Epithelial cell of proximal tubule (primary cell): Measurements from ENCODE around the gene IRGQ. TPM values are rescaled to one million over a fixed set of nuclear protein-coding genes. Genes with fewer than 3 reads are reported as not detected.
"Not testable (repeated sequence)": the region's sequence is repeated elsewhere in the genome, so short reads cannot be mapped to it uniquely, and the experiment has no call there.

ENCODE experiments used
- DNase-seq: peaks from one replicate; pipeline ENCODE4 v3.0.0-alpha.2; 2011; ENCODE audit warnings: low read depth
- H3K4me3 ChIP-seq: 2 replicates; pipeline ENCODE4 v1.5.1; 2011; ENCODE audit warnings: low read depth, mild to moderate bottlenecking, low read length
- total RNA-seq: library from RNA; depleted of rRNA; stranded (reverse); fragments of >200 nt; gene quantifications from 2 replicates; pipeline ENCODE4 v1.2.3, GENCODE V29; 2015
- TF ChIP-seq, protein P1 (sequence below): conservative IDR thresholded peaks from 2 replicates; pipeline ENCODE4 v1.5.1; 2012; ENCODE audit warnings: low read depth, mild to moderate bottlenecking, low read length

Gene IRGQ
- total RNA-seq, 1 donor from 2014 or later = 20.8 TPM

GRCh38 chr19:43607238-43608205 is 11.6 kb upstream of the IRGQ start:
- TF ChIP-seq, protein P1, sequence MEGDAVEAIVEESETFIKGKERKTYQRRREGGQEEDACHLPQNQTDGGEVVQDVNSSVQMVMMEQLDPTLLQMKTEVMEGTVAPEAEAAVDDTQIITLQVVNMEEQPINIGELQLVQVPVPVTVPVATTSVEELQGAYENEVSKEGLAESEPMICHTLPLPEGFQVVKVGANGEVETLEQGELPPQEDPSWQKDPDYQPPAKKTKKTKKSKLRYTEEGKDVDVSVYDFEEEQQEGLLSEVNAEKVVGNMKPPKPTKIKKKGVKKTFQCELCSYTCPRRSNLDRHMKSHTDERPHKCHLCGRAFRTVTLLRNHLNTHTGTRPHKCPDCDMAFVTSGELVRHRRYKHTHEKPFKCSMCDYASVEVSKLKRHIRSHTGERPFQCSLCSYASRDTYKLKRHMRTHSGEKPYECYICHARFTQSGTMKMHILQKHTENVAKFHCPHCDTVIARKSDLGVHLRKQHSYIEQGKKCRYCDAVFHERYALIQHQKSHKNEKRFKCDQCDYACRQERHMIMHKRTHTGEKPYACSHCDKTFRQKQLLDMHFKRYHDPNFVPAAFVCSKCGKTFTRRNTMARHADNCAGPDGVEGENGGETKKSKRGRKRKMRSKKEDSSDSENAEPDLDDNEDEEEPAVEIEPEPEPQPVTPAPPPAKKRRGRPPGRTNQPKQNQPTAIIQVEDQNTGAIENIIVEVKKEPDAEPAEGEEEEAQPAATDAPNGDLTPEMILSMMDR = no peak
- DNase-seq = no peak
- H3K4me3 ChIP-seq = no peak overlapping the region

DNA sequence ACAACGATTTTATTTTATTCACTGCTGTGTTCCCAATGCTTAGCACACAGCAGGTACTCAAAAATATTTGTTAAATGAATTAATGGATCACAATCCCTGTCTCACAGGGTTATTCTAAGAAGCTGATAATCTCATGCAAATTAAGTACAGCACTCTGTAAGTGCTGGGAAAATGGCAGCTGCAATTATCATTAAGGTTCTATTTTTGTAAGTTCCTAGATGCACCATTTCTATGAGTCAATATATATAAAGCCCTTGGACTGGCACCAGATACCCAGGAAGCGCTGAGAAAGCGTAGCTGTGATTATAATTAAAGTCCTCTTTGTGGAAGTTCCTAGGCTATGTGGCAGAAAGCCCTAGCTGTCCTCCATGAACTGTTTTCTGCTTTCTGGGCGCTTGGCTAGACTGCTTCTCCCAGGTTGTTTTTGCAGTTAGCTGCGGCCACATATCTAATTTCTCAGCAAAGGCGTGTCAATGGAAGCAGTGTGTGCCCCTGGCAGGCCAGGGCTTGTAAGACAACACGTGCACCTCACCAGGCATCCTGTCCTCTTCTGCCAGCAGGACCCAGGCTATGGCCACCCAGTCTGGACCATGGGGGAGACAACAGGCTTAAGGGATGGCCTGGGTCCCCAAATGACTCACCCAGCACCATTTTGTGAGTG is 10.8 kb upstream of the IRGQ start:
- TF ChIP-seq, protein P1 = no peak
- H3K4me3 ChIP-seq = no peak overlapping the region
- no peak for DNase-seq

GRCh38 chr19:43605875-43606568 is 10.1 kb upstream of the IRGQ start:
- H3K4me3 ChIP-seq = no peak overlapping the region
- TF ChIP-seq, protein P1 = no peak
- DNase-seq = no peak

DNA sequence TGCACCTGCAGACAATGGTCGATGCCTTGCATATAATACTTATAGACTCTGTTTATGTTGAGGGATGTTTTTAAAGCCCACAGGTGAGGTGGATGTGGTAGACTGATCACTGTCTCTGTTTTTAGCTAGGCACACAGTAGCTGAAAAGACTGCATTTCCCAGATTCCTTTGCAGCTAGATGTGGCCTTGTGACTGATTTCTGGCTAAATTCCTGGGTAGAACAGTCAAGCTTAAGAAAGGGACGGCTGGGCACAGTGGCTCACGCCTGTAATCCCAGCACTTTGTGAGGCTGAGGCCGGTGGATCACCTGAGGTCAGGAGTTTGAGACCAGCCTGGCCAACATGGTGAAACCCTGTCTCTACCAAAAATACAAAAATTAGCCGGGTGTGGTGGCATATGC is 4.4 kb upstream of the IRGQ start:
- not testable (repeated sequence) for H3K4me3 ChIP-seq, DNase-seq

DNA sequence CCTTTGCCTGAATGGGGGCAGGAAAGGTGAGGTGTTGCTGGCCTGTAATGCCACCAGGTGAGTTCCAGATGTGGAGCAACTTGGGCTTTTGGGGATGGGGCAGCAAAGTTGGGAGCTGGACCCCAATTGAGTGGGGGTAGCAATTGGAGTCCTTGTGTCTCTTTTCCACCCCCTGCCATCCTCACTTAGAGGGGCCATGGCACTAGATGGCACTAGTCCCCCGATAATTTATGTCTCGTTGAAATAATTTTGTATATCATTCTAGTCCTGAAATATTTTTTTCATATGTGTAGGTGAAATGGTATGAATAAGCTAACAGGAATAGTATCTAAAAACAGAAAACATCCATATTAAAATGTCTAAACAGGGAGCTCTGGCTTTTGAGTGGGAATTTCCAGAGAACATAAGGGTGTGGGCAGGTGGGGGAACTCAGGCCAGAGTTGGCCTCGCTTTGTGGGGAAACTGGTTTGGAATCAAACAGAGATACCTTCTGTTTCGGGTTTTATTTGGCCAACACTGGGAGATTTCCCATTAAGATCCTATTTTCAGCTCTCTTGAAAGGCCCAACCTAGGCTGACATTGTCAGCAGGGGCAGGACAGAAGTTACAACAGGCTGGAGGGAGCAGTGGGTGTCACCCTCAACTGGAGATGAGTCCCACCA is 3.8 kb upstream of the IRGQ start:
- no peak overlapping the region for H3K4me3 ChIP-seq
- no peak for DNase-seq
- TF ChIP-seq, protein P1 = no peak

DNA sequence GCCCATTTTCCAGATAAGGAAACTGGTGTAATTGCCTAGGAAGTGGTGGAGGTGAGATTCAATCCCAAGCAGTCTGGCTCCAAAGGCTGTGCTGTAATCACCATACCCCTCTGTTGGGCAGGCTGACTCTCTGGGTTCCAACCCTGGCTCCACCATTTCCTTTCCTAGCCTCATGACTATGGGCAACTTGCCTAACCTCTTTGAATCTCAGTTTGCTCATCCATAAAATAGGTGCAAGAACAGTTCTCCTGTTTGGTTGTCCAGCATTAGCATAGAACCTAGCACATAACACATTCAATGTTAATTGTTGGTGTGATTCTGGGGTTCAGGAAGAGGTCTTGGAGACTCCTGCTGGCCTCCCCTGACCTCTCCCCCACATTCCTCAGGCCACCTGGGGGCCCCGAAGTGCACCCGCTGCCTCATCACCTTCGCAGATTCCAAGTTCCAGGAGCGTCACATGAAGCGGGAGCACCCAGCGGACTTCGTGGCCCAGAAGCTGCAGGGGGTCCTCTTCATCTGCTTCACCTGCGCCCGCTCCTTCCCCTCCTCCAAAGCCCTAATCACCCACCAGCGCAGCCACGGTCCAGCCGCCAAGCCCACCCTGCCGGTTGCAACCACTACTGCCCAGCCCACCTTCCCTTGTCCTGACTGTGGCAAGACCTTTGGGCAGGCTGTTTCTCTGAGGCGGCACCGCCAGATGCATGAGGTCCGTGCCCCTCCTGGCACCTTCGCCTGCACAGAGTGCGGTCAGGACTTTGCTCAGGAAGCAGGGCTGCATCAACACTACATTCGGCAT is 2.7 kb upstream of the IRGQ start:
- TF ChIP-seq, protein P1 = no peak
- H3K4me3 ChIP-seq = no peak overlapping the region
- no peak for DNase-seq
